Raji (cell line): ENCODE results near the gene NNAT.

Experiments used
- POLR2A ChIP-seq: IDR thresholded peaks from 2 replicates; pipeline ENCODE4 v1.6.1; 2011; ENCODE audit warnings: low read depth, low read length, control low read depth; ENCODE audit not compliant: insufficient read depth

The NNAT gene

DNA sequence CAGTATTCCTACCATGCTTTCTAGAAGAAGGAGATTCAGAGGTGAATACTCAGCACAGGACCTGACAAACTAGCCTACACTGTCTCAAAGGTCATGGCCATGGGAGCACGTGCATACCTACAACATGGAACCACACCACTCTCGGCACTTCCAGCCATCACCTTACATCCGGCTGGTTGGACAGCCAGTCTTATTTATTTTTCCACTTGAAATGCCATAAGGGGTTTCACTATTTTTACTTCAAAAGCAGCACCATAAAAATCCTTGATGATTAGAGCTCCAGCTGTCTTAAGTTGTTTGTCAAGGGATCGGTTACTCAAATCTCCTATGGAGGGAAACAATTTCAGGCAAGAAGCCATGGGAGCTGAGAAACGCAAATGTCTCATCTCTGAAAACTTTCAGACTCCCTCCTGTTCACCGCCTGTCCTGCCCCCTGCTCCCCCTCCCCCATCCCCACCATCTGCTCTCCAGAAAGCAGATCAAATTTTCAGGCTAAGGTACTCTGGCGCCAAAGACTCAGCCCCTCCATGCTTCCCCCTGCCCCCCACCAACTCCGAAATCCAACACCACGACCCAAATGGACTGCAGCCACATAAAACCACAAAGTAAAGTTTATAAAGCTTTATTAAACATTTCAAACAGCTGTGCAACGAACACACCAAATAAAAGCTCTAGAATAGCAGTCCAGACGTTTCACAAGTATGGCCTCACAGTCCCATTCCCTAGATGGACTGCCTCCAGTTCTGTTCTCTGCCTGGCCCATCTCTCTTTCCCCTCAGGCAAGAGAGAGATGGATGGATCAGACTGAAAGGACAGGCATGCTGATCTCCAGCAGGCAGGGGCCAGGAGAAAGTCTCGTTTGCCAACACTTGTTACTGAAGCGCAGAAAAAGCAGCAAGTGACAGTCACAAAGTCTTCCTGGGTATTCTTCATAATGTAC, 4.0 kb upstream of the NNAT start:
- TF ChIP-seq POLR2A, result no peak

DNA sequence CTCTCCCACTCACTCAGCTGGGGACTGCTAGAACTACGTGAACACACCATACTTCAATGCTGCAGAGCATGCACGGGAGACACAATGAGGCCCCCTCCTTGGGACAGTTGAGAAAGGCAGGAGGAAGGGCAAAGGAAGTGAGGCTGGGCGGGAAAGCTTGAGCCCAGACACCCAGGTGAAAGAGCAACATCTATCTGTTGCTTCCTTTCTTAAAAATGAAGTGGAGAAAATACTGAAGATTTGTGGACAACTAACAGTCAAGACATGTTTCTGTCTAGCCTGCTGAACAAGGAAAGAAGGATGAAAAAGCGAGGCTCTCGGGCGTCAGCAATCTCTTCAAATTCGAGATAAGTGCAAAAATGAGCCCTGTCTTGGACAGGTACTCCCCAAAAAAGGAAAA, 3.0 kb upstream of the NNAT start:
- TF ChIP-seq POLR2A, result no peak

DNA sequence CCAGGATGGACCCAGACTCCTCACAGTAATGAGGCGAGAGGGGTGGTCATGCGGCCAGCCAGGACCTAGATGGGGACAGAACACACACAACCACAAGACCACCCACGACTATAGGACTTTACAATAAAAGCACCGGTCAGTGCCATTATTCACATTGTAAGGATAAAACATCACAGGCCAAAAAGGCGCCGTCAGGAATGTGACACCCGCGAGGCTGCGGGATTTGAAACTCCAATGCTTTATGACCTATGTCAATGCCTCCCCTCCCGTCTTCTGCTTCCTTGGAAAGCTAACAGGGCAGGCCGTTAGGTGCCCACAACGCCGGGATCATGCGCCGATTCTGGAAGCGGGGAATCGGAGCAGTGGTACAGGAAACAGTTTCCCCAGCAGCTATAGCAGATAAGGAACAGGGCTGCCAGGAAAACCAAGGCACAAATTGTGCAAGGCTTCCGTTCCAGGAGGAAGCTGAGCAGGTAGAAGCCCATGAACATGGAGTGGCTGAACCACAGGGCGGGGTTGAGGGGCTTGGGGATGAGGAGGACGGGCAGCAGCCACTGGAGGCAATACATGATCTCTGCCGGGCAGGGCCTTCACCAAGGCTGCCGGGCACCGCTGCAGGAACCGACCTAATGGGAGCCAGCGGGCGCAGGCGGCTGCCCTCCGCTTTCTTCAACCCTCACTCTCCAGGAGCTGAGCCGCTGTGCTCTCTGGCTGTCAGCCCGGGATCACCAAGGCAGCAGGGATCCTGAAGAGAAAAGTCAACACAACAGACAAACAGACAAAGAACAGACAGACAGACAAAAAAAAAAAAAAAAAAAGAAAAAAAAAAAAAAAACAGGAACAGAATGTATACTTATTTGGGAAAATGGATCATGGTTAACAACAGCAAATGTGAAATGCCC, 2.2 kb upstream of the NNAT start:
- TF ChIP-seq POLR2A, result no peak

GRCh38 chr20:37519508-37520418, 1.3 kb upstream of the NNAT start:
- TF ChIP-seq POLR2A, result no peak

DNA sequence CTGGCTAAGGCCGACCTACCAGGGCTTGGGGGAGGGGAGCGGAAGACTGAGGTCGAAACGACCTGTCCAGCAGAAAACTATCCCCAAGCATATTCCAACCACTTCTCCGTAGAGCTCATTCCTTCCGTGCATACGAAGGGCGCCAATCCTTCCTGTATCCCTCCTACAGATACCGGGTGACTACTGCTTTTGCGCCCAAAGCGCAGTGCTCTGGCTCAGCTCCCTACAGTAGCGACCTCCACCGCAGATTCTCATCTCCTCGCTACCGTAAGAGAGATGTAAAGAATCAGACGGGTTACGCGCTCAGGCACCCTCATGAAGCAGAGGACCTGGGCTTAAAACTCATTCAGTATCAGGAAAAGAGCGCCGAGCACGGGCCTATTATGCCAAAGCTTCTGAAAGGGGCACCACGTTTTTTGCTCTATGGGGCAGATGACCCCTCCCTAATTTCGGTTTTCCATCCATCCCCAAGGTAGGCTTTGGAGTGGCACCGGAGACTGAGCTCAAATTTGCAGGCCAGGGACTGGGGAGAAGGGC, 563 bp upstream of the NNAT start:
- no peak for TF ChIP-seq POLR2A

- no peak for TF ChIP-seq POLR2A
Measured at GRCh38 chr20:37522260-37523011, 1.4 kb downstream of the NNAT start.

DNA sequence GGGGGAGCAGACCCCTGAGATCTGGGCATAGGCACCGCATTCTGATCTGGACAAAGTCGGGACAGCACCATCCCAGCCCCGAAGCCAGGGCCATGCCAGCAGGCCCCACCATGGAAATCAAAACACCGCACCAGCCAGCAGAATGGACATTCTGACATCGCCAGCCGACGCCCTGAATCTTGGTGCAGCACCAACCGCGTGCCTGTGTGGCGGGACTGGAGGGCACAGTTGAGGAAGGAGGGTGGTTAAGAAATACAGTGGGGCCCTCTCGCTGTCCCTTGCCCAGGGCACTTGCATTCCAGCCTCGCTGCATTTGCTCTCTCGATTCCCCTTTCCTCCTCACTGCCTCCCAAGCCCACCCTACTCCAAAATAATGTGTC, 2.0 kb downstream of the NNAT start:
- TF ChIP-seq POLR2A, result no peak

DNA sequence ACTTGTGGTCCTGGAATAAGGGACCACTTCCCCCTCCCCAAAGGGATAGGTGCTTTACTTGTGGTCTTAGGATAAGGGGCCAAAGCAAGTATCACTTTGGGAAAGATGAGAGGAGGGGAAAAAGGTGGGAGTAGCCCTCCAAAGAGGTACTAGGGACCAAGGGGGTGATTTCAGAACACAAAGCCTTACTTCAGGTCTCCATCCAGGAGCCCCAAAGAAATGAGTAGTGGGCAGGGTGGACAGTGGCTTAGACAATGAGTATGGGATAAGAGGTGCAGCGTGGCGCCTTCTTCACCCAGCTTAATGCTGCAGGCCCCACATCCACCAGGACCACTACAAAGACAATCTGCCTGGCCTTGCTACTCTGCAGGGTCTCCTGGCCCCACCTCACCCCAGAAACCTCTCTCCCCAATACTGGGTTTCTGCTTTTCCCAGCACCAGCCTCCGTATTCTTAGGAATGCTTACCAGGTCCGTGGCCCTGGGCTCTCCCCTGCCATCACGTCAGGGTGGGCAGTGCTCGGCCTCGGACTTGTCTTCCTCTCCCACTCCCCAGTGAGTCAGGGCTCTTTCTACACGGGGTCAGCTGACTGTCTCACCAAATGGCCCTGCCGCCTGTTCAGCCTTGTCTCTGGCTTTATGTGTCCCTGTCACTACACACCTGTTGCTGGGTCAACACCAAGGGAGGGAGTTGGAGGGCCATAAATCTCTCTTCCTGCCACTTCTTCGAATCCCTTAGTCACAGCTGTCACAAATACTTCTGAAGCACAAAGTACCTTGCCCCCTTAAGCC, 3.1 kb downstream of the NNAT start:
- TF ChIP-seq POLR2A, result no peak

DNA sequence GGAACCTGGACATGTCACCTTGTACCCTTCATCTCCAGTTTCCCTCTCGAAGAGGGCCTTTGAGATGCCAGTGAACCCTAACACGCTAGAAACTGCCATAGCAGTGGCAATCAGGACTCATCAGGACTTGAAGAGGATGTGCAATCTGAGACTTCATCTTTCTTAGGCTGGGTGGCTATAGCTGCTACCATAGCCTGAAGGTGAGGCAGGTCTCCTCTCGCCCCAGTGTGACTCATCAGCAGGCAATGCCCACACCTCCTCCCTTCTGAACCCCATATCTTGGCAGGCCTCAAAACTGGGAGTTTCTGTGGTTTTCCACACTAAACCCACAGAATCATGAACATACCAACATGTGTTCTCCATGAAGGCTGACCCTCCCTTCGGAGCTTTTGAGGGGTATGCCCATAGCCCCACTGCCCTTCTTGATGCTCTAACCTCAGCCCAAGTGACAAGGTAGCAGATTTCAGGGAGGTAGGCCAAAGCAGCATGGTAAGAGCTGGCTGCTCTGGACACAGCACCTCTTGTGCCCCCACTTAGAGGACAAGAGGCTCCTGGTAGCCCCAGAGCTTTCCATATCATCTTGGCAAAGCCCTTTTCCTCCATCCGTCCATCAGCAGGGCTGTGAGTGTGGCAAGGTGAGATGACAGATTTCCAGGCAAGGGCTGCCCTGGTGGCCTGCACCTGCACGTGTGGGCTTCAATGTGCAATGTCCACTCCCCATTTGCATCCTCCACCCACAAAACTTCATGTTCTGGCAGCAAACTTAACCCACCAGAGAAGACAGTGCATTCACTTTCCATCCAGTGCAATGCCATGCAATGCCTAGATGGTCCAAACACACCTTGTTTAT, 4.0 kb downstream of the NNAT start:
- TF ChIP-seq POLR2A, result no peak

GRCh38 chr20:37525810-37526209, 4.8 kb downstream of the NNAT start:
- no peak for TF ChIP-seq POLR2A

DNA sequence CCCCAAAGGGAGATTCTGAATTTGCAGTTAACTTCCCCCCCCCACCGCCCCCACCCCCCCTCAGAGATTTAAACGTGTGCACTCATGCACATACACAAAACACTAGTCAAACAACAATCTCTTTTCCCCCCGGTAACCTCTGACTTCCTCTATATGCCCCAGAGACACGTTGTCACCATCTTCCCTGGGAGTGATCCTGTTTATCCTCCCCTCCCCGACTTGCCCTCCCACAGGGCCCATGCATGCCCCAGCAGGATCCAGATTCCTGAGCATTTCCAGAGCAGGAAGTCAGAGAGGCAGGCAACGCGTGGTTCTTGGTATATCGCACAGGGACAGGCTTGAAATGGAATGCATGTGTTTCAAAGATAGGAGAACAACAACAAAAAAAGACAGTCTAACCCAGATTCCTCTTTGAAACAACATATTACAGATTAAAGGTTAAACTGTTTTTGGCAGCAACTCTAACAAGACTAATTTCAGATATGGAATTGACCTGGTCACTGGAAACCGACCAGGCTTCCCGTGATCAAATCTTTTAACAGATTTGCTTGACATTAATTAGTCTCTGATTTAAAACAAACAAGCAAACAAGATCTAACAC, 5.3 kb downstream of the NNAT start:
- TF ChIP-seq POLR2A, result no peak
